ENCODE data around the gene THADA.

DNA sequence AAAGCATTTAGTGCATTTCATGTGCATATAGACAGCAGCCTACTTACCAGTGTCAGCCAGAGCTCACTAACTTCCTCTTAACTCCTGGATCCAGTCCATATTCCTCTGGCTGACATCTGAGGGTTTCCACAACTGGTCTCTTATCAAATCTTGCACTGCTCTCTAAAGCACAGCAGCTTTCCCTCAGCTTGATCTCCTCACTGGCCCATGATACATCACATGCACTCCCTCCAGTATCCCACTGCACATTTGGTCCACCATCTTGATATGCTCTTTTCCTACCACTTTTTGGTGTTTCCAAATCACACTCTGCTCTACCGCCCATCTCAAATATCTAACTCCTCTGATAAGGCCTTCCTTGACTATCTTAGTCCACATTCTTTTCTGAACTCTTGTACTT, 264.4 kb downstream of the THADA start:
- TF ChIP-seq, protein P1, sequence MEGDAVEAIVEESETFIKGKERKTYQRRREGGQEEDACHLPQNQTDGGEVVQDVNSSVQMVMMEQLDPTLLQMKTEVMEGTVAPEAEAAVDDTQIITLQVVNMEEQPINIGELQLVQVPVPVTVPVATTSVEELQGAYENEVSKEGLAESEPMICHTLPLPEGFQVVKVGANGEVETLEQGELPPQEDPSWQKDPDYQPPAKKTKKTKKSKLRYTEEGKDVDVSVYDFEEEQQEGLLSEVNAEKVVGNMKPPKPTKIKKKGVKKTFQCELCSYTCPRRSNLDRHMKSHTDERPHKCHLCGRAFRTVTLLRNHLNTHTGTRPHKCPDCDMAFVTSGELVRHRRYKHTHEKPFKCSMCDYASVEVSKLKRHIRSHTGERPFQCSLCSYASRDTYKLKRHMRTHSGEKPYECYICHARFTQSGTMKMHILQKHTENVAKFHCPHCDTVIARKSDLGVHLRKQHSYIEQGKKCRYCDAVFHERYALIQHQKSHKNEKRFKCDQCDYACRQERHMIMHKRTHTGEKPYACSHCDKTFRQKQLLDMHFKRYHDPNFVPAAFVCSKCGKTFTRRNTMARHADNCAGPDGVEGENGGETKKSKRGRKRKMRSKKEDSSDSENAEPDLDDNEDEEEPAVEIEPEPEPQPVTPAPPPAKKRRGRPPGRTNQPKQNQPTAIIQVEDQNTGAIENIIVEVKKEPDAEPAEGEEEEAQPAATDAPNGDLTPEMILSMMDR (conservative IDR thresholded peaks at IDR 0.05; ENCODE audit: low read length), result no peak
- TF ChIP-seq EZH2phosphoT487 (IDR thresholded peaks at IDR 0.05; ENCODE audit: borderline replicate concordance, low read depth, low read length), result no peak

Data from OCI-LY7 (cell line).